ENCODE results near the gene AHCYL2. TPM values are rescaled to one million over a fixed set of nuclear protein-coding genes. Genes with fewer than 3 reads are reported as not detected.
A peak's percentile ranks its signal among the peaks of the same experiment; 100 is the strongest.

AHCYL2 gene
- total and polyA plus RNA-seq, 7 donors: 4.4 to 39.2 (median 24.8) TPM

DNA sequence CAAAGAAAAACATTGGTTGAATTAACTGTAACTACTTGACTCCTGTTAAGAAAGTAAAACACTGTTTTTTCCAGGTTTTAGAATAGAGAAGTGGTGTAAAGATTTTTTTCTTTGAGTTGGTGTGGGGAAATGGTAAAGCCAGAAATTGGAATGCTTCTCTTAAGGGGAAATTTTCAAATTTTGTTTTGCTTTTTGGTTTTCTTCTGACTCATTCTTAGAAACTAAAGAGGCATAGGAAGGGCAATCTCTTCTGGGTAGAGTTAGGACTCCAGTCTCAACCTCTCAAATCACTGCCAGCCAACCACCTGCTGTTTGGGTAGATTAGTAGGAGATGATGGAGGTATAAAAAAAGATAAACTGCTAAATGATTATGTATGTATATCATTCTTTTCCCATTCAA, 161.7 kb downstream of the AHCYL2 start:
- Histone ChIP-seq H3K4me3 (no peak overlapping the region), H3K9me3 (no peaks in the 10 kb centered on the region), H3K36me3 (ENCODE audit: insufficient read depth in 1 of 2, low read depth in 1 of 2) (peaks cover 0 to 3% of the 10 kb centered on the region in 2 donors), H3K4me1 (peaks cover 23% of the 10 kb centered on the region), H3K27me3 (ENCODE audit: insufficient read depth in 3 of 3, low read length in 2 of 3) (no peaks in the 10 kb centered on the region), H3K27ac (no peak overlapping the region)
- intact Hi-C loops (cut with DNase I): no loop called here
- TF ChIP-seq, protein P1, sequence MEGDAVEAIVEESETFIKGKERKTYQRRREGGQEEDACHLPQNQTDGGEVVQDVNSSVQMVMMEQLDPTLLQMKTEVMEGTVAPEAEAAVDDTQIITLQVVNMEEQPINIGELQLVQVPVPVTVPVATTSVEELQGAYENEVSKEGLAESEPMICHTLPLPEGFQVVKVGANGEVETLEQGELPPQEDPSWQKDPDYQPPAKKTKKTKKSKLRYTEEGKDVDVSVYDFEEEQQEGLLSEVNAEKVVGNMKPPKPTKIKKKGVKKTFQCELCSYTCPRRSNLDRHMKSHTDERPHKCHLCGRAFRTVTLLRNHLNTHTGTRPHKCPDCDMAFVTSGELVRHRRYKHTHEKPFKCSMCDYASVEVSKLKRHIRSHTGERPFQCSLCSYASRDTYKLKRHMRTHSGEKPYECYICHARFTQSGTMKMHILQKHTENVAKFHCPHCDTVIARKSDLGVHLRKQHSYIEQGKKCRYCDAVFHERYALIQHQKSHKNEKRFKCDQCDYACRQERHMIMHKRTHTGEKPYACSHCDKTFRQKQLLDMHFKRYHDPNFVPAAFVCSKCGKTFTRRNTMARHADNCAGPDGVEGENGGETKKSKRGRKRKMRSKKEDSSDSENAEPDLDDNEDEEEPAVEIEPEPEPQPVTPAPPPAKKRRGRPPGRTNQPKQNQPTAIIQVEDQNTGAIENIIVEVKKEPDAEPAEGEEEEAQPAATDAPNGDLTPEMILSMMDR (IDR thresholded peaks at IDR 0.05): no peak
- DNase-seq (no peak), ATAC-seq (no peak)

DNA sequence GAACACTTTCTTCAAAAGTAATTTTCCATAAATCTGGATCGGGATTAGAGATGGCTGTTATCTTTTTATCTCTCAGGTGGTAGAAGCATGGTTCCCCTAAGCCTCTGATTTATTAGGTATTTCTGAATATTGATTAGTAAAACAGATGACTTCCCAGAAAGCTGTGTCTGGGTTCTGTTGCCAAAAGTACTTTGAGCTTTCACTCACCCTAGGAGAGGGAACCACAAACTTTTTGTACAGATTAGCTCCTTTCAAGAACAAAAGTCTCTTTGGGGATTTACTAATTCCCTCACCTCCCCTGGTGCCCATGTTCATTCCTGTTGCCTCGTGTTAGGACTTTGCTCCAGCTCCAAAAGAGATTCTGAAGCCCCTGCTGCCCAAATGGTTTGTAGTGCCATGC, 162.7 kb downstream of the AHCYL2 start:
- ATAC-seq (no peak), DNase-seq (no peak)
- Histone ChIP-seq H3K27ac (no peak overlapping the region), H3K4me1 (peaks cover 30% of the 10 kb centered on the region), H3K36me3 (ENCODE audit: insufficient read depth in 1 of 2, low read depth in 1 of 2) (peaks cover 0 to 3% of the 10 kb centered on the region in 2 donors), H3K27me3 (ENCODE audit: insufficient read depth in 3 of 3, low read length in 2 of 3) (no peaks in the 10 kb centered on the region), H3K4me3 (no peak overlapping the region), H3K9me3 (no peaks in the 10 kb centered on the region)
- TF ChIP-seq, protein P1 (IDR thresholded peaks at IDR 0.05): no peak
- intact Hi-C loops (cut with DNase I): no loop called here
- WGBS, 3 donors: 75 to 85% (median 81%) methylated on average over 2 of the region's 2 CpGs

DNA sequence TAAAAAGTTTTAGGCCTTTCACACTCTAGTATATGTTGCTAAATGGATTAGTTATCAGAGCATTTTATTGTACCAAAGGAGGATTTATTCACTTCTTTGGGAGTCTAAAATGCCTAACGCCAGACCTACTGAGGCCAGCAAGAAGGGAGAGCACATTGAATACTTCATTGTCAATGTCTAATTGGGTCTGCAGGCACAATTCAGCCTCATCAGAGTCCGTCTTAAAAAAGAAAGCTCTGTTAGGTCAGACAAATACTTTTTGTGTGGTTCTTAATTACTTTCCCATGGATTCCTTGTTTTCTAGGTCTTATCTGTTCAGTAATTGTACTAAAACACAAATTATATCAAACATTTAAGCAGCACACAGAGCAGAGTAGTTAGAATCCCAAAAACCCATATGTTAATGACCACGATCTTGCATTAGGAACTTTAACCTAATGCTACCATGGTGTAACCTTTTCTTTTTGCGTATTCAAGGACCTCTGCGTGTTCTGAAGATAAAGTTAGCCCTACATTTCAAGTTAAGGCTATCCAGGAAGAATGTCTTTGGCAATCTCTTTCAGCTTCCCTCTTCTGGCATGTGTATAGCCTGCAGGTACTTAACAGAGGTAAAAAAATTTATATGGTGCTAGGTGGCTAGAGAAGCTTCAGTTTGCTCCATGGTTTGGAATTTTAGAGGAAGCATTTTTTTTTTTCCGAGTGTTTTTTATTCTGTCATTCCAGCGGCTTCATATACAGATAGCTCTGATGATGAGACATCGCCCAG, 163.7 kb downstream of the AHCYL2 start:
- WGBS, 3 donors: 87 to 96% (median 93%) methylated on average over 8 of the region's 8 CpGs
- intact Hi-C loops (cut with DNase I): no loop called here
- H3K36me3 ChIP-seq (ENCODE audit: insufficient read depth in 1 of 2, low read depth in 1 of 2): peaks cover 0 to 3% of the 10 kb centered on the region in 2 donors
- no peak overlapping the region for H3K27ac ChIP-seq
- ATAC-seq (no peak), DNase-seq (no peak)
- H3K4me3 ChIP-seq: no peak overlapping the region
- TF ChIP-seq, protein P1 (IDR thresholded peaks at IDR 0.05): no peak
- H3K9me3 ChIP-seq: no peaks in the 10 kb centered on the region
- H3K4me1 ChIP-seq: peaks cover 36% of the 10 kb centered on the region
- no peaks in the 10 kb centered on the region for H3K27me3 ChIP-seq (ENCODE audit: insufficient read depth in 3 of 3, low read length in 2 of 3)

DNA sequence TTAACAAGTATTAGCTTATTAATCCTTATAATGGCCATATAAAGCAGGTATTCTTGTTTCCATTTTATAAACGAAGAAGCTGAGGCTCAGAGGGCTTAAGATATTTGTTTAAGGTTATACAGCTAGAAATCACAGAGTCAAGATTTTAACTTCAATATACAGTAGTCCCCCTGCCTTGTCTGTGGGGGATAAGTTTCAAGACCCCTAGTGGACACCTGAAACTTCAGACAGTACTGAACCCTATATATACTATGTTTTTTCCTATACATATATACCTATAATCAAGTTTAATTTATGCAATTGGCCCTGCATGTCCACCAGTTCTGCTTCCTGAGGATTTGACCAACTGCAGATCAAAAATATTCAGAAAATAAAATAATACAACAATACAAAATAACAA, 165.0 kb downstream of the AHCYL2 start:
- H3K4me3 ChIP-seq: no peak overlapping the region
- intact Hi-C loops (cut with DNase I): no loop called here
- H3K27ac ChIP-seq: peak overlapping the region; percentile 42
- no peak for DNase-seq
- peaks cover 42% of the 10 kb centered on the region for H3K4me1 ChIP-seq
- H3K27me3 ChIP-seq (ENCODE audit: insufficient read depth in 3 of 3, low read length in 2 of 3): no peaks in the 10 kb centered on the region
- H3K36me3 ChIP-seq (ENCODE audit: insufficient read depth in 1 of 2, low read depth in 1 of 2): peaks cover 0 to 3% of the 10 kb centered on the region in 2 donors
- WGBS, 3 donors: 35 to 67% (median 57%) methylated on average over 1 of the region's 1 CpG
- TF ChIP-seq, protein P1 (IDR thresholded peaks at IDR 0.05): no peak
- H3K9me3 ChIP-seq: no peaks in the 10 kb centered on the region
- no peak for ATAC-seq

DNA sequence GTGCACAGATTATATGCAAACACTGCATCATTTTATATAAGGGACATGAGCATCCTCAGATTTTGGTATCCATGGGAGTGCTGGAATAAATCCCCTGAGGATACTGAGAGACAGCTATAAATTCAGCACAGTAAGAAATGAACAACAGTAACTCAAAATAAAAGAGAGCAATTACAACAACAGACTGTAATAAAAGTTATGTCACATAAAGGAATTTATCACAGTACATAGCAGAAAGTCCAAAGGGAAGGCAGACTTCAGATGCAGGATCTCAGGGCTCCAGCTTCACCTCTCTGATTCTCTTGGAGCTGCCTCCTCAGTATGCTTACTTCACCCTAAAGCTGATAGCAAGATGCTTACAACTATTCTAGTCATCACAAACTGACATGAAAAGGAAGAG, 165.5 kb downstream of the AHCYL2 start:
- H3K27ac ChIP-seq: peak overlapping the region; percentile 92
- H3K36me3 ChIP-seq (ENCODE audit: insufficient read depth in 1 of 2, low read depth in 1 of 2): peaks cover 0 to 3% of the 10 kb centered on the region in 2 donors
- DNase-seq (no peak), ATAC-seq (no peak)
- no peaks in the 10 kb centered on the region for H3K27me3 ChIP-seq (ENCODE audit: insufficient read depth in 3 of 3, low read length in 2 of 3)
- TF ChIP-seq, protein P1 (IDR thresholded peaks at IDR 0.05): no peak
- H3K4me1 ChIP-seq: peaks cover 45% of the 10 kb centered on the region
- no peak overlapping the region for H3K4me3 ChIP-seq
- intact Hi-C loops (cut with DNase I): no loop called here
- no peaks in the 10 kb centered on the region for H3K9me3 ChIP-seq
